Hepatocyte (in vitro differentiated cells): ENCODE data around the gene SARS2. TPM values are rescaled to one million over a fixed set of nuclear protein-coding genes. Genes with fewer than 3 reads are reported as not detected.

ENCODE experiments used
- DNase-seq: peaks from one replicate; pipeline ENCODE4 v3.0.0-alpha.2; 2016; ENCODE audit warnings: low spot score
- H2AFZ ChIP-seq: fragments of 200-600 bp; sonication (generic); 2 replicates; pipeline ENCODE4 v1.6.0; 2016; ENCODE audit warnings: antibody characterized with exemption, mild to moderate bottlenecking
- H3K27ac ChIP-seq: fragments of 200-600 bp; sonication (generic); 2 replicates; pipeline ENCODE4 v1.5.1; 2016; ENCODE audit warnings: mild to moderate bottlenecking
- H3K27me3 ChIP-seq: fragments of 200-600 bp; sonication (generic); 2 replicates; pipeline ENCODE4 v1.6.1; 2016
- H3K36me3 ChIP-seq: fragments of 200-600 bp; sonication (generic); replicated peaks from 2 replicates; pipeline ENCODE4 v1.5.1; 2016; ENCODE audit warnings: low read depth; ENCODE audit not compliant: insufficient read depth
- H3K4me1 ChIP-seq: fragments of 200-600 bp; sonication (generic); 2 replicates; pipeline ENCODE4 v1.5.1; 2016; ENCODE audit warnings: mild to moderate bottlenecking, moderate library complexity; ENCODE audit not compliant: insufficient read depth
- H3K4me2 ChIP-seq: fragments of 200-600 bp; sonication (generic); 2 replicates; pipeline ENCODE4 v1.6.0; 2016
- H3K4me3 ChIP-seq: fragments of 200-600 bp; sonication (generic); 2 replicates; pipeline ENCODE4 v1.5.1; 2016; ENCODE audit warnings: mild to moderate bottlenecking
- H3K79me2 ChIP-seq: fragments of 200-600 bp; sonication (generic); 2 replicates; pipeline ENCODE4 v1.6.0; 2017; ENCODE audit warnings: mild to moderate bottlenecking
- H3K9me2 ChIP-seq: fragments of 200-600 bp; sonication (generic); replicated peaks from 2 replicates; pipeline ENCODE4 v1.6.0; 2017; ENCODE audit warnings: mild to moderate bottlenecking; ENCODE audit not compliant: insufficient read depth
- H3K9me3 ChIP-seq: fragments of 200-600 bp; sonication (generic); 2 replicates; pipeline ENCODE4 v1.5.1; 2016; ENCODE audit warnings: low read depth, mild to moderate bottlenecking
- H4K20me1 ChIP-seq: fragments of 200-600 bp; sonication (generic); 2 replicates; pipeline ENCODE4 v1.6.0; 2016; ENCODE audit warnings: mild to moderate bottlenecking; ENCODE audit not compliant: insufficient read depth, poor library complexity, severe bottlenecking
- CTCF ChIP-seq: fragments of 200-600 bp; sonication (generic); IDR thresholded peaks from 2 replicates; pipeline ENCODE4 v1.5.1; 2016; ENCODE audit warnings: antibody characterized with exemption, mild to moderate bottlenecking; ENCODE audit not compliant: poor library complexity
- EZH2 ChIP-seq: fragments of 200-600 bp; sonication (generic); IDR thresholded peaks from 2 replicates; pipeline ENCODE4 v1.6.1; 2016; ENCODE audit warnings: antibody characterized with exemption, mild to moderate bottlenecking, borderline replicate concordance
- EZH2phosphoT487 ChIP-seq: fragments of 200-600 bp; sonication (generic); IDR thresholded peaks from one replicate; pipeline ENCODE4 v1.6.1; 2018; ENCODE audit warnings: antibody characterized with exemption, mild to moderate bottlenecking, low read depth, moderate library complexity; ENCODE audit not compliant: unreplicated experiment, severe bottlenecking
- WGBS: methylation state at CpG from one replicate; pipeline ENCODE4 v1.1.6; 2016; ENCODE audit warnings: low lambda C conversion rate; ENCODE audit errors: missing lambda C conversion rate; 5-methylcytosine and 5-hydroxymethylcytosine counted together
- polyA plus RNA-seq: library from polyadenylated mRNA; unstranded; fragments of >200 nt; fragmentation: Nextera tagmentation; extraction: Ambion mirVana; gene quantifications from 2 replicates; pipeline ENCODE4 v1.2.1, GENCODE V29; 2016
- total RNA-seq: library from RNA; depleted of rRNA; stranded (reverse); fragments of >200 nt; gene quantifications from 2 replicates; pipeline ENCODE4 v1.2.3, GENCODE V29; 2014

The SARS2 gene
- total and polyA plus RNA-seq, 2 experiments from 2014 or later = 24.2 to 47.7 TPM

- H3K9me3 ChIP-seq = no peaks in the 10 kb centered on the region
- no peaks in the 10 kb centered on the region for H3K79me2 ChIP-seq
- H4K20me1 ChIP-seq = no peaks in the 10 kb centered on the region
- no peaks in the 10 kb centered on the region for H3K36me3 ChIP-seq
- peak overlapping the region; percentile 78 for H3K4me2 ChIP-seq
- no peaks in the 10 kb centered on the region for H3K9me2 ChIP-seq
- H3K4me1 ChIP-seq = no peaks in the 10 kb centered on the region
- no peak for DNase-seq
- H3K27ac ChIP-seq = no peak overlapping the region
- H3K27me3 ChIP-seq = no peaks in the 10 kb centered on the region
- no peak overlapping the region for H3K4me3 ChIP-seq
- TF ChIP-seq EZH2phosphoT487 (no peak), EZH2 (no peak), CTCF (no peak)
- H2AFZ ChIP-seq = peak overlapping the region; percentile 84
- WGBS = 63% methylated on average over 31 of the region's 34 CpGs
Observed at GRCh38 chr19:38869160-38869835, 61.3 kb downstream of the SARS2 start.

DNA sequence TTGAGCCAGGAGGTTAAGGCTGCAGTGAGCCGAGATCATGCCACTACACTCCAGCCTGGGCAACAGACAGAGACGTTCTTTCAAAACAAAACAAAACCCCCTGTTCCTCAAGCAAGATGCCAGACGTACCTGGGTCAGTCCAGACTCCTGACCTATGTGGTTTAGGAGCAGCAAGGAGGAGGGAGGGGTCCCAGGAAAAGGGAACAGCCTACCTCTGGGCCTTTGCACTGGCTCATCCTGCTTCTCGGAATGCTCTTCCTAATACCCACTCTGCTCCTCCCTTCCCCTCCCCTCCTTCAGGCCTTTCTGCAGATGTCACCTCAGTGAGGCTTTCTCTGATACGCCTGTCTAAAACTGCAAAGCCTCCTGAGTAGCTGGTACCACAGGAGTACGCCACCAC lies 62.0 kb downstream of the SARS2 start:
- Histone ChIP-seq H3K4me2 (no peak overlapping the region), H3K27ac (no peak overlapping the region), H3K9me2 (no peaks in the 10 kb centered on the region), H3K27me3 (no peaks in the 10 kb centered on the region), H4K20me1 (no peaks in the 10 kb centered on the region), H3K4me1 (no peaks in the 10 kb centered on the region), H3K9me3 (no peaks in the 10 kb centered on the region), H2AFZ (no peak overlapping the region), H3K4me3 (no peak overlapping the region), H3K36me3 (no peaks in the 10 kb centered on the region), H3K79me2 (no peaks in the 10 kb centered on the region)
- DNase-seq = no peak
- TF ChIP-seq EZH2 (no peak), EZH2phosphoT487 (no peak), CTCF (no peak)
- 93% methylated on average over 6 of the region's 6 CpGs for WGBS

GRCh38 chr19:38867171-38867780 lies 63.3 kb downstream of the SARS2 start:
- no peaks in the 10 kb centered on the region for H3K4me1 ChIP-seq
- no peaks in the 10 kb centered on the region for H3K9me3 ChIP-seq
- no peaks in the 10 kb centered on the region for H3K27me3 ChIP-seq
- WGBS = 89% methylated on average over 10 of the region's 10 CpGs
- no peaks in the 10 kb centered on the region for H4K20me1 ChIP-seq
- H3K4me3 ChIP-seq = no peak overlapping the region
- no peaks in the 10 kb centered on the region for H3K36me3 ChIP-seq
- H3K9me2 ChIP-seq = no peaks in the 10 kb centered on the region
- TF ChIP-seq EZH2phosphoT487 (no peak), EZH2 (no peak), CTCF (no peak)
- no peaks in the 10 kb centered on the region for H3K79me2 ChIP-seq
- no peak overlapping the region for H3K4me2 ChIP-seq
- no peak for DNase-seq
- no peak overlapping the region for H2AFZ ChIP-seq
- H3K27ac ChIP-seq = no peak overlapping the region

Other genes starting within 250 kb of the SARS2 start
- 12.5 and 26.6 TPM in 2 replicates for gene CAPN12, start 186.3 kb downstream of the SARS2 start, total RNA-seq
- 24.3 and 38.9 TPM in 2 replicates for gene CAPN12, start 186.3 kb downstream of the SARS2 start, polyA plus RNA-seq
- gene LGALS7, start 157.2 kb downstream of the SARS2 start, total RNA-seq = not detected in 2 replicates
- gene LGALS7, start 157.2 kb downstream of the SARS2 start, polyA plus RNA-seq = 1.2 TPM in 2 replicates
- gene LGALS7B, start 141.6 kb downstream of the SARS2 start, total RNA-seq = 0.64 TPM in 1 of 2 replicates, not detected in the other
- 0.72 TPM in 1 of 2 replicates, not detected in the other for gene LGALS7B, start 141.6 kb downstream of the SARS2 start, polyA plus RNA-seq
- gene LGALS4, start 117.8 kb downstream of the SARS2 start, total RNA-seq = 147 and 148 TPM in 2 replicates
- gene LGALS4, start 117.8 kb downstream of the SARS2 start, polyA plus RNA-seq = 181 and 199 TPM in 2 replicates
- 125 and 133 TPM in 2 replicates for gene ECH1, start 99.0 kb downstream of the SARS2 start, total RNA-seq
- 272 and 284 TPM in 2 replicates for gene ECH1, start 99.0 kb downstream of the SARS2 start, polyA plus RNA-seq
- 154 and 209 TPM in 2 replicates for gene HNRNPL, start 80.8 kb downstream of the SARS2 start, total RNA-seq
- gene HNRNPL, start 80.8 kb downstream of the SARS2 start, polyA plus RNA-seq = 169 and 184 TPM in 2 replicates
- gene RINL, start 52.5 kb downstream of the SARS2 start, total RNA-seq = 3.9 and 5.6 TPM in 2 replicates
- 4.6 and 7.7 TPM in 2 replicates for gene RINL, start 52.5 kb downstream of the SARS2 start, polyA plus RNA-seq
- gene SIRT2, start 31.1 kb downstream of the SARS2 start, total RNA-seq = 52.1 and 61.9 TPM in 2 replicates
- gene SIRT2, start 31.1 kb downstream of the SARS2 start, polyA plus RNA-seq = 75.9 and 78.7 TPM in 2 replicates
- gene NFKBIB, start 30.8 kb downstream of the SARS2 start, total RNA-seq = 20.8 and 24.1 TPM in 2 replicates
- 29.6 and 30.1 TPM in 2 replicates for gene NFKBIB, start 30.8 kb downstream of the SARS2 start, polyA plus RNA-seq
- not detected in 2 replicates for gene CCER2, start 18.6 kb downstream of the SARS2 start, total RNA-seq
- 0.74 and 1.1 TPM in 2 replicates for gene CCER2, start 18.6 kb downstream of the SARS2 start, polyA plus RNA-seq
- gene MRPS12, start 181 bp upstream of the SARS2 start, total RNA-seq = 35.8 and 43.4 TPM in 2 replicates
- 61.1 and 66.8 TPM in 2 replicates for gene MRPS12, start 181 bp upstream of the SARS2 start, polyA plus RNA-seq
- 41.9 and 48.4 TPM in 2 replicates for gene FBXO17, start 45.0 kb upstream of the SARS2 start, total RNA-seq
- 49.4 and 59.9 TPM in 2 replicates for gene FBXO17, start 45.0 kb upstream of the SARS2 start, polyA plus RNA-seq
- 6.7 and 15.2 TPM in 2 replicates for gene FBXO27, start 101.8 kb upstream of the SARS2 start, total RNA-seq
- gene FBXO27, start 101.8 kb upstream of the SARS2 start, polyA plus RNA-seq = 10.3 and 11.0 TPM in 2 replicates
- 0.16 and 0.23 TPM in 2 replicates for gene ACP7, start 153.6 kb upstream of the SARS2 start, total RNA-seq
- gene ACP7, start 153.6 kb upstream of the SARS2 start, polyA plus RNA-seq = 0.13 and 0.21 TPM in 2 replicates
- gene PAK4, start 195.0 kb upstream of the SARS2 start, total RNA-seq = 15.2 and 20.3 TPM in 2 replicates
- gene PAK4, start 195.0 kb upstream of the SARS2 start, polyA plus RNA-seq = 39.6 and 41.0 TPM in 2 replicates